HepG2 (cell line): ENCODE data around the gene TTC31. TPM values are rescaled to one million over a fixed set of nuclear protein-coding genes. Genes with fewer than 3 reads are reported as not detected.
A peak's percentile ranks its signal among the peaks of the same experiment; 100 is the strongest.

Experiments
- ATF6 ChIP-seq: sonication (generic); formaldehyde crosslinking; conservative IDR thresholded peaks from 2 replicates; pipeline ENCODE4 v1.4.0; 2020; ENCODE audit warnings: missing genetic modification reagents
- ELF3 ChIP-seq: IDR thresholded peaks from 2 replicates; pipeline ENCODE4 v1.6.1; 2016; ENCODE audit warnings: missing genetic modification reagents, missing compliant biosample characterization
- FLYWCH1 ChIP-seq: sonication (generic); formaldehyde crosslinking; IDR thresholded peaks from 2 replicates; pipeline ENCODE4 v1.8.1; 2023; ENCODE audit warnings: mild to moderate bottlenecking, missing genetic modification reagents
- HHEX ChIP-seq: IDR thresholded peaks from 2 replicates; pipeline ENCODE4 v1.6.1; 2016; ENCODE audit warnings: control low read depth
- HNRNPH1 ChIP-seq: fragments of 200-400 bp; formaldehyde crosslinking; optimal IDR thresholded peaks from 2 replicates; pipeline ENCODE3; 2017; ENCODE audit warnings: mild to moderate bottlenecking, low read depth, low read length
- KAT8 ChIP-seq: IDR thresholded peaks from 2 replicates; pipeline ENCODE4 v1.6.1; 2016; ENCODE audit warnings: missing genetic modification reagents, missing compliant biosample characterization
- MATR3 ChIP-seq: sonication (generic); formaldehyde crosslinking; IDR thresholded peaks from 2 replicates; pipeline ENCODE4 v1.4.0; 2020; ENCODE audit warnings: missing genetic modification reagents
- MLLT10 ChIP-seq: sonication (generic); formaldehyde crosslinking; IDR thresholded peaks from 2 replicates; pipeline ENCODE4 v1.4.0; 2020; ENCODE audit warnings: missing genetic modification reagents
- MTA1 ChIP-seq: sonication (generic); formaldehyde crosslinking; IDR thresholded peaks from 2 replicates; pipeline ENCODE4 v1.4.0; 2020; ENCODE audit warnings: missing genetic modification reagents, mild to moderate bottlenecking, borderline replicate concordance
- PATZ1 ChIP-seq: sonication (generic); formaldehyde crosslinking; IDR thresholded peaks from 2 replicates; pipeline ENCODE4 v1.4.0; 2020; ENCODE audit warnings: missing genetic modification reagents
- PRDM4 ChIP-seq: sonication (generic); formaldehyde crosslinking; IDR thresholded peaks from 2 replicates; pipeline ENCODE4 v1.9.0; 2021; ENCODE audit warnings: missing genetic modification reagents, borderline replicate concordance
- SATB2 ChIP-seq: sonication (generic); formaldehyde crosslinking; IDR thresholded peaks from 2 replicates; pipeline ENCODE4 v1.5.0; 2020; ENCODE audit warnings: missing genetic modification reagents
- SNAI1 ChIP-seq: sonication (generic); formaldehyde crosslinking; IDR thresholded peaks from 2 replicates; pipeline ENCODE4 v1.5.0; 2020; ENCODE audit warnings: mild to moderate bottlenecking, missing genetic modification reagents, borderline replicate concordance
- SNAPC2 ChIP-seq: sonication (generic); formaldehyde crosslinking; IDR thresholded peaks from 2 replicates; pipeline ENCODE4 v1.8.1; 2022; ENCODE audit warnings: mild to moderate bottlenecking, missing genetic modification reagents
- ZBTB20 ChIP-seq: sonication (generic); formaldehyde crosslinking; IDR thresholded peaks from 2 replicates; pipeline ENCODE4 v1.8.1; 2023; ENCODE audit warnings: missing genetic modification reagents, low read depth, mild to moderate bottlenecking, borderline replicate concordance
- ZBTB33 ChIP-seq: sonication (generic); formaldehyde crosslinking; IDR thresholded peaks from 2 replicates; pipeline ENCODE4 v1.4.0; 2020; ENCODE audit warnings: missing genetic modification reagents
- ZNF329 ChIP-seq: sonication (generic); formaldehyde crosslinking; IDR thresholded peaks from 2 replicates; pipeline ENCODE4 v1.9.0; 2021; ENCODE audit warnings: low read depth, mild to moderate bottlenecking, missing genetic modification reagents
- ZNF451 ChIP-seq: sonication (generic); formaldehyde crosslinking; IDR thresholded peaks from 2 replicates; pipeline ENCODE4 v1.5.0; 2020; ENCODE audit warnings: mild to moderate bottlenecking, missing genetic modification reagents
- ZNF563 ChIP-seq: sonication (generic); formaldehyde crosslinking; IDR thresholded peaks from 2 replicates; pipeline ENCODE4 v1.8.0; 2022; ENCODE audit warnings: mild to moderate bottlenecking, moderate library complexity, missing genetic modification reagents
- ZNF570 ChIP-seq: sonication (generic); formaldehyde crosslinking; IDR thresholded peaks from 2 replicates; pipeline ENCODE4 v1.4.0; 2020; ENCODE audit warnings: mild to moderate bottlenecking, missing genetic modification reagents, borderline replicate concordance
- ZNF816 ChIP-seq: sonication (generic); formaldehyde crosslinking; IDR thresholded peaks from 2 replicates; pipeline ENCODE4 v1.8.0; 2022; ENCODE audit warnings: missing genetic modification reagents, mild to moderate bottlenecking, borderline replicate concordance
- ZNF883 ChIP-seq: sonication (generic); formaldehyde crosslinking; IDR thresholded peaks from 2 replicates; pipeline ENCODE4 v1.5.1; 2020; ENCODE audit warnings: mild to moderate bottlenecking, missing genetic modification reagents; ENCODE audit errors: not compliant biosample characterization
- polyA plus RNA-seq, 8 experiments: library from polyadenylated mRNA; depleted of rRNA in 3 of 8; stranded (reverse) in 7 of 8; unstranded in 1 of 8; fragments of >200 nt; fragmentation: Illumina TruSeq in 4 of 8; extraction: Trizol in 4 of 8; gene quantifications; 2 replicates each; pipeline versions ENCODE4 v1.2.1 to v1.2.3, GENCODE V29; 2011 to 2016; ENCODE audit warnings: low read depth in 4 of 8, missing spikeins in 1 of 8, mixed read lengths in 1 of 8; ENCODE audit not compliant: insufficient read depth in 1 of 8
- total RNA-seq, 5 experiments: library from RNA; depleted of rRNA; stranded (reverse); fragments of >200 nt; fragmentation: Illumina TruSeq; extraction: Trizol; gene quantifications; 2 replicates each; pipeline ENCODE4 v1.2.3, GENCODE V29; 2016; ENCODE audit warnings: low read depth in 1 of 5

The TTC31 gene
- total and polyA plus RNA-seq, 2 of the 13 experiments (the other 11 are each of a cell fraction or from before 2014, with no cell fraction given) = 28.3 to 39.5 TPM

- peak; percentile 34; the same call in 1 of the 2 replicates for TF ChIP-seq ZBTB33
- TF ChIP-seq ZNF816 (CRISPR knock-in tag) = no peak
- peak; percentile 77; the same call in 1 of the 2 replicates for TF ChIP-seq KAT8
- no peak for TF ChIP-seq HNRNPH1
- TF ChIP-seq SNAPC2 (CRISPR knock-in tag) = no peak
- TF ChIP-seq FLYWCH1 (CRISPR knock-in tag) = 0 out of 2 replicates have a peak, but pooled peaks have one; percentile 72
- TF ChIP-seq HHEX (CRISPR knock-in tag) = no peak
- no peak; the same call in 1 of the 2 replicates for TF ChIP-seq ZNF563 (CRISPR knock-in tag)
- 0 out of 2 replicates have a peak, but pooled peaks have one; percentile 35 for TF ChIP-seq ZNF570 (CRISPR knock-in tag)
- TF ChIP-seq MATR3 = no peak
- TF ChIP-seq MLLT10 (CRISPR knock-in tag) = no peak
- TF ChIP-seq ZNF329 (CRISPR knock-in tag) = no peak
- TF ChIP-seq PRDM4 (CRISPR knock-in tag) = 0 out of 2 replicates have a peak, but pooled peaks have one; percentile 57
- TF ChIP-seq ATF6 (CRISPR knock-in tag) = 0 out of 2 replicates have a peak, but pooled peaks have one; percentile 26
- peak; percentile 96 for TF ChIP-seq PATZ1
- TF ChIP-seq ELF3 (CRISPR knock-in tag) = 0 out of 2 replicates have a peak, but pooled peaks have one; percentile 49
- peak; percentile 56; the same call in 1 of the 2 replicates for TF ChIP-seq MTA1 (CRISPR knock-in tag)
- TF ChIP-seq ZNF883 (CRISPR knock-in tag) = no peak
- TF ChIP-seq ZBTB20 = peak; percentile 66; the same call in 1 of the 2 replicates
- TF ChIP-seq SATB2 (CRISPR knock-in tag) = no peak
- TF ChIP-seq ZNF451 (CRISPR knock-in tag) = no peak
- TF ChIP-seq SNAI1 (CRISPR knock-in tag) = no peak
These were observed 19.4 kb downstream of the TTC31 start (continued) for GRCh38 chr2:74502147-74502719.
